Tibial nerve (tissue), 4 donors: ENCODE results near the gene KRT73. TPM values are rescaled to one million over a fixed set of nuclear protein-coding genes. Genes with fewer than 3 reads are reported as not detected.

Experiments used
- DNase-seq, 2 donors: peaks; one replicate each; pipeline ENCODE4 v3.0.0-alpha.2; 2019; ENCODE audit warnings: low spot score in 2 of 2
- H3K27ac ChIP-seq, 4 donors: fragments of 200-600 bp; sonication (generic) in 3 of 4; one replicate each; pipeline ENCODE4 v1.5.1; 2017 to 2019; ENCODE audit warnings: mild to moderate bottlenecking in 1 of 4
- H3K27me3 ChIP-seq, 2 donors: fragments of 200-600 bp; sonication (generic) in 1 of 2; one replicate each; pipeline versions ENCODE4 v1.5.1 to v1.6.0; 2017 to 2019
- H3K36me3 ChIP-seq, 3 donors: fragments of 200-600 bp; sonication (generic); one replicate each; pipeline ENCODE4 v1.5.1; 2018 to 2019
- H3K4me1 ChIP-seq, 4 donors: fragments of 200-600 bp; sonication (generic) in 3 of 4; one replicate each; pipeline ENCODE4 v1.5.1; 2017 to 2019
- H3K4me3 ChIP-seq, 4 donors: fragments of 200-600 bp; sonication (generic) in 3 of 4; one replicate each; pipeline ENCODE4 v1.5.1; 2017 to 2019; ENCODE audit warnings: mild to moderate bottlenecking in 1 of 4, moderate library complexity in 1 of 4
- H3K9me3 ChIP-seq, 4 donors: fragments of 200-600 bp; sonication (generic) in 3 of 4; one replicate each; pipeline ENCODE4 v1.5.1; 2017 to 2019
- CTCF ChIP-seq, 5 experiments: fragments of 200-600 bp in 3 of 5; fragments of 450-650 bp in 2 of 5; sonication (generic) in 3 of 5; IDR thresholded peaks; one replicate each; pipeline ENCODE4 v1.5.1; 2016 to 2019; ENCODE audit warnings: antibody characterized with exemption in 5 of 5, mild to moderate bottlenecking in 3 of 5, moderate library complexity in 2 of 5
- EP300 ChIP-seq, 2 donors: sonication (generic); formaldehyde crosslinking; IDR thresholded peaks; one replicate each; pipeline ENCODE4 v1.6.1; 2017; ENCODE audit warnings: antibody characterized with exemption in 2 of 2, mild to moderate bottlenecking in 1 of 2
- POLR2A ChIP-seq, 2 donors: fragments of 450-650 bp; IDR thresholded peaks; one replicate each; pipeline ENCODE4 v1.6.1; 2017; ENCODE audit warnings: antibody characterized with exemption in 2 of 2, mild to moderate bottlenecking in 2 of 2, moderate library complexity in 2 of 2
- WGBS, 2 donors: methylation state at CpG; one replicate each; pipeline ENCODE4 v1.1.5; 2018; 5-methylcytosine and 5-hydroxymethylcytosine counted together
- total RNA-seq, 4 donors: library from RNA; depleted of rRNA; stranded (reverse); fragments of >200 nt; gene quantifications; one replicate each; pipeline ENCODE4 v1.1.0, GENCODE V29; 2016

Gene KRT73
- total RNA-seq, 4 donors from 2014 or later = not detected

- peaks cover 0 to 12% of the 10 kb centered on the region in 2 donors for H3K27me3 ChIP-seq
- no peaks in the 10 kb centered on the region for H3K9me3 ChIP-seq
- H3K27ac ChIP-seq = no peak overlapping the region
- no peak overlapping the region for H3K4me3 ChIP-seq
- H3K4me1 ChIP-seq = no peaks in the 10 kb centered on the region
- DNase-seq = no peak
- WGBS, 2 donors = 68 to 71% methylated on average over 4 of the region's 4 CpGs
- no peaks in the 10 kb centered on the region for H3K36me3 ChIP-seq
- TF ChIP-seq POLR2A (IDR thresholded peaks at IDR 0.05) (no peak), CTCF (IDR thresholded peaks at IDR 0.05) (no peak), EP300 (IDR thresholded peaks at IDR 0.05) (no peak)
Measured at GRCh38 chr12:52658196-52658595, 39.8 kb upstream of the KRT73 start.

- DNase-seq = no peak
- Histone ChIP-seq H3K27me3 (peaks cover 0 to 11% of the 10 kb centered on the region in 2 donors), H3K27ac (no peak overlapping the region), H3K4me1 (no peaks in the 10 kb centered on the region), H3K36me3 (no peaks in the 10 kb centered on the region), H3K4me3 (no peak overlapping the region), H3K9me3 (no peaks in the 10 kb centered on the region)
- no peak for TF ChIP-seq CTCF (IDR thresholded peaks at IDR 0.05)
- WGBS, 2 donors = 81 to 93% methylated on average over 6 of the region's 6 CpGs
Measured at GRCh38 chr12:52657250-52657902, 39.0 kb upstream of the KRT73 start.

- no peak overlapping the region for H3K4me3 ChIP-seq
- H3K27me3 ChIP-seq = peaks cover 0 to 7% of the 10 kb centered on the region in 2 donors
- no peaks in the 10 kb centered on the region for H3K36me3 ChIP-seq
- H3K9me3 ChIP-seq = peaks cover 0 to 2% (median 0%) of the 10 kb centered on the region in 4 donors
- H3K27ac ChIP-seq = no peak overlapping the region
- no peaks in the 10 kb centered on the region for H3K4me1 ChIP-seq
- 79 to 85% methylated on average over 4 of the region's 4 CpGs for WGBS, 2 donors
- no peak for TF ChIP-seq EP300 (IDR thresholded peaks at IDR 0.05)
- no peak for TF ChIP-seq POLR2A (IDR thresholded peaks at IDR 0.05)
- TF ChIP-seq CTCF (IDR thresholded peaks at IDR 0.05) = no peak
- no peak for DNase-seq
Measured at GRCh38 chr12:52656616-52657015, 38.3 kb upstream of the KRT73 start.

- peaks cover 0 to 7% of the 10 kb centered on the region in 2 donors for H3K27me3 ChIP-seq
- 54 to 58% methylated on average over 6 to 8 of the region's 8 CpGs for WGBS, 2 donors
- H3K9me3 ChIP-seq = peaks cover 0 to 3% (median 0%) of the 10 kb centered on the region in 4 donors
- no peak overlapping the region for H3K4me3 ChIP-seq
- H3K4me1 ChIP-seq = peaks cover 0 to 3% (median 0%) of the 10 kb centered on the region in 4 donors
- TF ChIP-seq CTCF (IDR thresholded peaks at IDR 0.05) = no peak
- no peak for TF ChIP-seq EP300 (IDR thresholded peaks at IDR 0.05)
- no peak for TF ChIP-seq POLR2A (IDR thresholded peaks at IDR 0.05)
- no peak overlapping the region for H3K27ac ChIP-seq
- no peak for DNase-seq
- no peaks in the 10 kb centered on the region for H3K36me3 ChIP-seq
Measured at GRCh38 chr12:52655720-52656124, 37.4 kb upstream of the KRT73 start.

- 55 to 58% methylated on average over 6 of the region's 6 CpGs for WGBS, 2 donors
- Histone ChIP-seq H3K4me1 (peaks cover 0 to 5% (median 0%) of the 10 kb centered on the region in 4 donors), H3K27me3 (peaks cover 0 to 7% of the 10 kb centered on the region in 2 donors), H3K9me3 (peaks cover 0 to 3% (median 0%) of the 10 kb centered on the region in 4 donors), H3K36me3 (no peaks in the 10 kb centered on the region), H3K4me3 (no peak overlapping the region), H3K27ac (no peak overlapping the region)
- DNase-seq = no peak
- TF ChIP-seq EP300 (IDR thresholded peaks at IDR 0.05) (no peak), CTCF (IDR thresholded peaks at IDR 0.05) (no peak), POLR2A (IDR thresholded peaks at IDR 0.05) (no peak)
Measured at GRCh38 chr12:52655251-52655650, 36.9 kb upstream of the KRT73 start.
